PFSK-1 (cell line): ENCODE data around the gene PCDHB4.

Experiments
- FOXP2 ChIP-seq: optimal IDR thresholded peaks from 2 replicates; pipeline ENCODE3; 2011; ENCODE audit warnings: borderline replicate concordance, control low read depth, inconsistent platforms; ENCODE audit not compliant: insufficient read depth; ENCODE audit errors: extremely low read length, extremely low read depth
- POLR2AphosphoS5 ChIP-seq: IDR thresholded peaks from 2 replicates; pipeline ENCODE4 v1.6.1; 2012; ENCODE audit warnings: low read depth, mild to moderate bottlenecking, control low read depth, low read length, moderate library complexity
- SIN3A ChIP-seq: IDR thresholded peaks from 2 replicates; pipeline ENCODE4 v1.6.1; 2012; ENCODE audit warnings: mild to moderate bottlenecking, low read length, moderate library complexity, borderline replicate concordance; ENCODE audit not compliant: insufficient read depth
- TAF1 ChIP-seq: IDR thresholded peaks from 2 replicates; pipeline ENCODE4 v1.6.1; 2012; ENCODE audit warnings: low read length, control low read depth, borderline replicate concordance; ENCODE audit not compliant: insufficient read depth
- TF ChIP-seq, protein P1 (sequence below), 2 experiments: IDR thresholded peaks; 2 replicates each; pipeline versions ENCODE4 v1.6.1 to v1.8.0; 2011 to 2012; ENCODE audit warnings: low read depth in 2 of 2, low read length in 2 of 2, control low read depth in 1 of 2, inconsistent platforms in 1 of 2, mild to moderate bottlenecking in 1 of 2, moderate library complexity in 1 of 2; ENCODE audit not compliant: insufficient read depth in 1 of 2

Gene PCDHB4

DNA sequence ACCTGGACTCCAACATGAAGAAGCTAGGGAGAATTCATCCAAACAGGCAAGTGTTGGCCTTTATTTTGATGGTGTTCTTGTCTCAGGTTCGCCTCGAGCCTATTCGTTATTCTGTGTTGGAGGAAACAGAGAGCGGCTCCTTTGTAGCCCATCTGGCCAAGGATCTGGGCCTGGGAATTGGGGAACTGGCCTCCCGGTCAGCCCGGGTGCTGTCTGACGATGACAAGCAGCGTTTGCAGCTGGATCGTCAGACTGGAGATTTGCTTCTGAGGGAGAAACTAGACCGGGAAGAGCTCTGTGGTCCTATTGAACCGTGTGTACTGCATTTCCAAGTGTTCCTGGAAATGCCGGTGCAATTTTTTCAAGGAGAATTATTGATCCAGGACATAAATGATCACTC, 367 bp downstream of the PCDHB4 start:
- TF ChIP-seq FOXP2 (no peak), POLR2AphosphoS5 (no peak), TAF1 (no peak), SIN3A (no peak)
- TF ChIP-seq, protein P1, sequence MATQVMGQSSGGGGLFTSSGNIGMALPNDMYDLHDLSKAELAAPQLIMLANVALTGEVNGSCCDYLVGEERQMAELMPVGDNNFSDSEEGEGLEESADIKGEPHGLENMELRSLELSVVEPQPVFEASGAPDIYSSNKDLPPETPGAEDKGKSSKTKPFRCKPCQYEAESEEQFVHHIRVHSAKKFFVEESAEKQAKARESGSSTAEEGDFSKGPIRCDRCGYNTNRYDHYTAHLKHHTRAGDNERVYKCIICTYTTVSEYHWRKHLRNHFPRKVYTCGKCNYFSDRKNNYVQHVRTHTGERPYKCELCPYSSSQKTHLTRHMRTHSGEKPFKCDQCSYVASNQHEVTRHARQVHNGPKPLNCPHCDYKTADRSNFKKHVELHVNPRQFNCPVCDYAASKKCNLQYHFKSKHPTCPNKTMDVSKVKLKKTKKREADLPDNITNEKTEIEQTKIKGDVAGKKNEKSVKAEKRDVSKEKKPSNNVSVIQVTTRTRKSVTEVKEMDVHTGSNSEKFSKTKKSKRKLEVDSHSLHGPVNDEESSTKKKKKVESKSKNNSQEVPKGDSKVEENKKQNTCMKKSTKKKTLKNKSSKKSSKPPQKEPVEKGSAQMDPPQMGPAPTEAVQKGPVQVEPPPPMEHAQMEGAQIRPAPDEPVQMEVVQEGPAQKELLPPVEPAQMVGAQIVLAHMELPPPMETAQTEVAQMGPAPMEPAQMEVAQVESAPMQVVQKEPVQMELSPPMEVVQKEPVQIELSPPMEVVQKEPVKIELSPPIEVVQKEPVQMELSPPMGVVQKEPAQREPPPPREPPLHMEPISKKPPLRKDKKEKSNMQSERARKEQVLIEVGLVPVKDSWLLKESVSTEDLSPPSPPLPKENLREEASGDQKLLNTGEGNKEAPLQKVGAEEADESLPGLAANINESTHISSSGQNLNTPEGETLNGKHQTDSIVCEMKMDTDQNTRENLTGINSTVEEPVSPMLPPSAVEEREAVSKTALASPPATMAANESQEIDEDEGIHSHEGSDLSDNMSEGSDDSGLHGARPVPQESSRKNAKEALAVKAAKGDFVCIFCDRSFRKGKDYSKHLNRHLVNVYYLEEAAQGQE (IDR thresholded peaks at IDR 0.05; ENCODE audit: insufficient read depth in 1 of 2, low read depth in 2 of 2, low read length in 2 of 2): no peak

DNA sequence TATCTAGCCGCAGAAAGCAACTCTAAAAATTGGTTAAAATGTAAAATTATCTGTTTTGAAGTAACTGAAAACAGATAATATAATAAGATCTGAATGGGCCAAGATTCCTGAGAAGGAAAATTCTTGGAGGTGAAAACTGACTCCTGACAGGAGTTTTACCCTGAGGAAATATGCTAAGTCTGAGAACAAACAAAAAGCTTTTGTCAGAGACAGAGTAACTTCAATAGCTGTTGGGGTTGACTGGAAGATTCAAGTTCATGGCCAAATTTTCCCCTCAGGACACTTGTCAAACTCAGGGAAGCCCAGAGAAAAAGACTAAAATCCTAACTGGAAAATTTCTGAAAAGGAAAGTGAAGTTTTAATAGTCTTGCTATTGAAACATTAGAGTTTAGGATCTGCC, 5.7 kb downstream of the PCDHB4 start:
- TF ChIP-seq FOXP2: no peak
- TF ChIP-seq, protein P1 (IDR thresholded peaks at IDR 0.05; ENCODE audit: insufficient read depth in 1 of 2, low read depth in 2 of 2, low read length in 2 of 2): no peak
- no peak for TF ChIP-seq POLR2AphosphoS5
- no peak for TF ChIP-seq SIN3A
- TF ChIP-seq TAF1: no peak

DNA sequence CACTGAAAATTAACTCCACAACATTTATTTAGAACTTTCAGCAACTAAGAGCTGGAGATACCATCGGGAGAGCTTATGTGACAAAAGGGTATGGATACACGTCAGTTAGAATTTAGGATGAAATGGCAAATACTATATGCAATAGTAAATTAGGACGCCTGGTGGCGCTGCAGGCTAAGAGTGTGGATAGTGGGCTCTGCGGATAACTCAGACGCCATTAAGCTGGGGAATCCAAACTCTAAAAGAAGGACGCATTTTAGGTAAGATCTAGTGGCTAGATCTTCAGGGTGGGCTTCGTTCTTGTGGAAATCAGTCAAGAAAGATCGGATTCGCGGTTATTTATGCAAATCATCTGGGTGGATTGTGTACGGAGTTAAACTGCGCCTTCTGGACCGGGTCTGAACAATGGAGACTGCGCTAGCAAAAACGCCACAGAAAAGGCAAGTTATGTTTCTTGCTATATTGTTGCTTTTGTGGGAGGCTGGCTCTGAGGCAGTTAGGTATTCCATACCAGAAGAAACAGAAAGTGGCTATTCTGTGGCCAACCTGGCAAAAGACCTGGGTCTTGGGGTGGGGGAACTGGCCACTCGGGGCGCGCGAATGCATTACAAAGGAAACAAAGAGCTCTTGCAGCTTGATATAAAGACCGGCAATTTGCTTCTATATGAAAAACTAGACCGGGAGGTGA, 13.6 kb downstream of the PCDHB4 start, which contains the start of gene PCDHB5:
PCDHB5 (plus strand) TSS at position 177 of the 688 bp plus-strand sequence; CDS start at position 406, 229 bp downstream.
- TF ChIP-seq POLR2AphosphoS5 (no peak), FOXP2 (no peak), TAF1 (no peak), SIN3A (no peak)
- TF ChIP-seq, protein P1 (IDR thresholded peaks at IDR 0.05; ENCODE audit: insufficient read depth in 1 of 2, low read depth in 2 of 2, low read length in 2 of 2): no peak

DNA sequence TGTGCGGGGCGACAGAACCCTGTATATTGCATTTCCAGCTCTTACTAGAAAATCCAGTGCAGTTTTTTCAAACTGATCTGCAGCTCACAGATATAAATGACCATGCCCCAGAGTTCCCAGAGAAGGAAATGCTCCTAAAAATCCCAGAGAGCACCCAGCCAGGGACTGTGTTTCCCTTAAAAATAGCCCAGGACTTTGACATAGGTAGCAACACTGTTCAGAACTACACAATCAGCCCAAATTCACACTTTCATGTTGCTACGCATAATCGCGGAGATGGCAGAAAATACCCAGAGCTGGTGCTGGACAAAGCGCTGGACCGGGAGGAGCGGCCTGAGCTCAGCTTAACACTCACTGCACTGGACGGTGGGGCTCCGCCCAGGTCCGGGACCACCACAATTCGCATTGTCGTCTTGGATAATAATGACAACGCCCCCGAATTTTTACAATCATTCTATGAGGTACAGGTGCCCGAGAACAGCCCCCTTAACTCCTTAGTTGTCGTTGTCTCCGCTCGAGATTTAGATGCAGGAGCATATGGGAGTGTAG, 14.2 kb downstream of the PCDHB4 start:
- TF ChIP-seq, protein P1 (IDR thresholded peaks at IDR 0.05; ENCODE audit: insufficient read depth in 1 of 2, low read depth in 2 of 2, low read length in 2 of 2): no peak
- TF ChIP-seq SIN3A (no peak), POLR2AphosphoS5 (no peak), TAF1 (no peak), FOXP2 (no peak)

DNA sequence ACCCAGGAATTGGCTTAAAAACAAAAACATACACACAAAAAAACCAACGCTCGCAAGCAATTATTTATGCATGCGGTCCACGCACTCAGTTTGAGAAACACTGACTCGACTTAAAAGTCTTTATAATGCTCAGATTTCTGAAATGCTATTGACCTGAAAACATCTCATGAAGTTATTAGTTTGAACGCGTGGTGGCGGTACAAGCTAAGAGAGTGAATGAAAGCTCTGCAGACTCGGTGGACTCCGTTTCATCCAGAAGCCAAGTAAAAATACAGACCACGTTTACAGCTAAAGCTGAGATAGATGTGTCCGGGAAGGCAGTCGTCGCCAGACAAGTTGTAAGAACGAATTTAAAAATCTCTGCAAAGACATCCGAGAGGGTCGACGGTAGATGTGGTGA, 28.2 kb downstream of the PCDHB4 start, which contains the start of gene PCDHB6:
PCDHB6 (plus strand) TSS at position 246 of the 400 bp plus-strand sequence. CDS start 201 bp downstream, outside the sequence.
- TF ChIP-seq, protein P1 (IDR thresholded peaks at IDR 0.05; ENCODE audit: insufficient read depth in 1 of 2, low read depth in 2 of 2, low read length in 2 of 2): no peak
